Activated T-cell treated with anti-CD3 and anti-CD28 coated beads for 24 hours (primary cell): Measurements from ENCODE around the gene VIPR2.
"Not testable (repeated sequence)": the region's sequence is repeated elsewhere in the genome, so short reads cannot be mapped to it uniquely, and the experiment has no call there.

Experiments used
- DNase-seq: peaks from one replicate; pipeline ENCODE4 v3.0.0-alpha.2; 2020; ENCODE audit warnings: low read depth

Gene VIPR2

GRCh38 chr7:159144758-159145489 is at the start of gene VIPR2:
Gene VIPR2, minus strand, starts transcription at chr7:159144867. Its CDS starts 96 bp downstream, at chr7:159144771.
- no peak for DNase-seq

GRCh38 chr7:159193543-159194090 is 49.0 kb upstream of the VIPR2 start:
- no peak for DNase-seq

- DNase-seq = no peak
Measured at GRCh38 chr7:159192725-159193453, 48.2 kb upstream of the VIPR2 start.

DNA sequence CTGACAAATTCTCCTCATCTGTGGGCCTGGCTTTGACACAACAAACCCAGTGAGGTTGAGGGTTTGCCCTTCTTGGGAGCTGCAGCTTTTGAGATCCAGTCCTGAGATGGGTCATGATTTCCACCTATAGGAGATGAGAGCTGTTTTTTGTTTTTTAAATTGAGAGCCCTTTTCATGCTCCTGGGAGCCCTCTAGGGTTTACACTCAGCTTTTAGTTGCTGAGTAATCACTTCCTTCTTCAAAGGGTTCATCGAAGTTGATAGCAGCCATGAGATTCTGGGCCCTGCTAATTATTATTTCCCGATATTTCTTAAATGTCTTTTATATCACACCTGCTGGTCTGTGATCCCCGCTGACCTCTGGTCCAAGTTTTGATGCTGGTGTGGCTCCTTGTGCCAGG is 47.3 kb upstream of the VIPR2 start:
- no peak for DNase-seq

DNA sequence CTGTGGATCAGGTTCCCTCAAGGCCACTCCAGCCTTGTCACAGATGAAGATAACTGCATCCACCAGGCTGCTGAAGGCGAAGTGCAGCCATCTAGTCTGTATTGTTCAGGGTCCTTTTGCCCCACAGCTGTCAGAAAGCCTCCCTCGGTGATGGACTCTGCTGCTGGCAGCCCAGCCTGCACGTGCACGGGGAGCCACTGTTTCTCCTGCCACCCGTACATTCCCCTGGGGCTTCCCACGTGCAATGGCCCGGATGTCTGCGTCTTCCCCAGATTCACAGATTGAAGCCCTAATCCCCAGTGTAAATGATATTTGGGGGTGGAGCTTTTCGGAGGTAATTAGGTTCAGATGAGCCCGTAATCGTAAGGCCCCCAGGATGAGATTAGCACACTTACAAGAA is 46.6 kb upstream of the VIPR2 start:
- DNase-seq = no peak

DNA sequence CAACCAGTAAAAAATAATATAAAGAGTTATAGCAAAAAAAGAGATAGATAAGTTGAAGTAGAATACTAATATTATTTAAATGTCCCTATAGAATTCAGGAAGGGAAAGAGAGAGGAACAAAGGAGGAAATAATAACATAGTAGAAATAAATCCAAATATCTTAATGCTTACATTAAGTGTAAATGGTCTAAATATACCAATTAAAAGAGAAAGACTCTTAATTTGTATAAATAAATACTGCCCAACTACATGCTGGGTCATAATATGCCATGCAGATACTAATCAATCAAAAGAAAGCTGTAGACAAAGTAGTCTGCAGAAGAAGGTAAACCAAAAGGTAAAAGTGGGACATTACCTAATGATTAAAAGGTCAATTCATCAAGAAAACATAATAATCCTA is 43.3 kb upstream of the VIPR2 start:
- DNase-seq = no peak

GRCh38 chr7:159179241-159179640 is 34.6 kb upstream of the VIPR2 start:
- no peak for DNase-seq

DNA sequence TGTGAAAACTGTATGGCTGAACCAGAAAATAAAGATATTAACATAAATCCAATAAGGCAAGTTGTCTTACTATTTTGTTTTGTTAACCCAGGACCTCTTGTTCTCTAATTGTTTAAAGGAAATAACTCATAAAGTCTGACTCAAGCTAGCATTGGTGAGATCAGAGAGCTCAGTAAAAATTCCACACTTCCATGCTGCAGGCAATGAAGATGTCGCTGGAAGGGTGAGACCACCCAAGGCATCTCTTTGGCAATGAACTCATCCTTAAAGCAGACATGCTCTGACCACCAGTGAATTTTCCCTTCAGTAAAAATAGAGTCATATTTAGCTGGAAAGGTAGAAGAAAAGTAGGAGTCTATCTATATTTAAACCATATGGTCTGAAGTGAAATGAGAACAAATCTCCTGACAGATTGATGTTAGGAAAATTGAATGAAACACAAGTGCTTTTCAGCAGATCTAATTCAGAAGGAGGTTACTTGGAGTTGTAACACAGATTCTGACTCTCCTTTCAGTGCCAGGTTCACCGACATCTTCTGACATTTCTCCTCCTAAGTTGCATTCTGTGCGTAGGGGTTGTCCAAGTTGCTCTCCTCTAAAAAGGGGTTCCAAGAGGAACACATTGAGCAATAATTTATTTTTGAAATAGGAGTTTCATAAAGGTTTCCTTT is 32.8 kb upstream of the VIPR2 start:
- DNase-seq = no peak

DNA sequence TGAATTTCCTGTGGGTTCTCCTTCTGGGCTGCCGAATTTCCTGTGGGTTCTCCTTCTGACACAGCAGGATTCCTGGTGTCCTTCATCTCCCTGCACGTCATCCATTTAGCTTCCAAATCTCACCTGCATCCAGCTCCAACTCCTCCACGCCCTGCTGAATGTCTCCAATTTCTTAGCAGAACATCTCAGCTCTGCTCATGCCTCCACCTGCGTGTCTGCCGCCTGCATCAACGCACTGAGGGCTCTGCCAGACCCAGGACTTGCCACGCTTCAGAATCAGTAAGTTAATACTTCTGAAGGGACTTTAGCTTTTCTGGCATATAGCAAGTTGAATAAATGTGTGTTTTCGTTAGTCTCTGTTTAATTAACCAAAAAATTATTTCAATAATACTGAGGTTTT is 31.1 kb upstream of the VIPR2 start:
- DNase-seq = no peak

DNA sequence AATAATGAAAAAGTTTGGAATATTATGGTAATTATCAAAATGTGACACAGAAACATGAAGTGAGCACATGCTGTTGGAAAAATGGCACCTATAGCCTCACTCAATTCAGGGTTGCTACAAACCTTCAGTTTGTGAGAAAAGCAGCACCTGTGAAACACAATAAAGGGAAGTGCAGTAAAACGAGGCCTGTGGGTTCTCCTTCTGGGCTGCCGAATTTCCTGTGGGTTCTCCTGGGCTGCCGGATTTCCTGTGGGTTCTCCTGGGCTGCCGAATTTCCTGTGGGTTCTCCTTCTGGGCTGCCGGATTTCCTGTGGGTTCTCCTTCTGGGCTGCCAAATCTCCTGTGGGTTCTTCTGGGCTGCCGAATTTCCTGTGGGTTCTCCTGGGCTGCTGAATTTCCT is 30.4 kb upstream of the VIPR2 start:
- not testable (repeated sequence) for DNase-seq

DNA sequence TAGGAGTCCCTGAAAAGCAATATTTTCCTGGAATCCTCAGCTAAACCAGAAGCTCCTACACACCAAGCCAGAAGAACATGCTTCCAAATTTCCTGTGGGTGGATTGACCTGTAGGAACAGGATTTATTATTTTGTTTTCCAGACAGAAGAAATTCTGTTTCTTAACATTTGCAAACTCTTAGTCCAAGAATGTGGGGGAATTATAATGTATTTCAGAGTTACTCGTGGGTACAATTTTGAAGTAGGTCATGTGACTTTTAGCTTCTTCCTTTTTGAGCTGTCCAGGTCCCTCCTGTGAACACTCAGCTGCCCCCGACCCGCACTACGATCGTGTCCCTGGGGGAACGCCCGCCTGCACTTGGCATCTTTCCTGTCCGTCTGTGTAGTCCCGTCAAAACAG is 27.7 kb upstream of the VIPR2 start:
- no peak for DNase-seq

GRCh38 chr7:159169391-159169790 is 24.7 kb upstream of the VIPR2 start:
- DNase-seq = no peak

DNA sequence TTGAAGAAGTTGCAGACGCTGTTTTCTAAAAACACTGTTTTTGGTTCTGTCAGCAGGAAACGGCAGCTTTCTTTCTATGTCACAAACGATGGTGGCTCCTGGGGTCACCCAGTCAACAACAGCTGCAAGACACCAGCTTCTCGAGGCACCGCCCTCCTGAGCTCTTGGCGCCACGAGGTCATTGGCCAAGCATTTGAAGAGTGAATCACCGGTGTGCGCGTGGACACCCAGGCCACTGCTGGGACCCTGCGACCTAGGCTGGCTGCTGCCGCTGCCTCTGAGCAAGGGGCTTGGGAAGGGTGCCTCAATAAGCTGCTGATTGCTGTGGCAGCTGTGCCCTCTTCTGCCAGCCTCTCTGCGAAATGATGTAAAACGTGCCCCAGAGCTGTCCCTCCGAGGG is 22.5 kb upstream of the VIPR2 start:
- DNase-seq = no peak

- DNase-seq = no peak
Measured at GRCh38 chr7:159166530-159166929, 21.9 kb upstream of the VIPR2 start.

DNA sequence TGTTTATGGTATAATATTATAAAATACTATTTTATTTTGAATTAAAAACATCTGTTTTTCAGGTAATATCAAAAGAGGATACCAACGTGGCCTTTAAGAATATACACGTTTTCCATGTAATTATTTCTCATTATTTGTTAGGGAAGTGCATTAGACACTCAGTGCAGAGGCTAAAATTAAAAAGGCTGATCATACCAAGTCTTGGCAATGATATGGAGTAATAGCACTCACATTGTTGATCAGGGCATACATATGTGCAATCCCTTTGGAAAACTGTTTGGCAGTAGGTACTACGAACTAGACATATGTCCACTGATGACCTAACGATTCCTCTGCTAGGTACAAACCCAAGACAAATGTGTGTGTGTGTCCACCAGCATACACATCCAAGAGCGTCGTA is 20.7 kb upstream of the VIPR2 start:
- DNase-seq = no peak

- DNase-seq = not testable (repeated sequence)
Measured at GRCh38 chr7:159163703-159164301, 19.1 kb upstream of the VIPR2 start.

DNA sequence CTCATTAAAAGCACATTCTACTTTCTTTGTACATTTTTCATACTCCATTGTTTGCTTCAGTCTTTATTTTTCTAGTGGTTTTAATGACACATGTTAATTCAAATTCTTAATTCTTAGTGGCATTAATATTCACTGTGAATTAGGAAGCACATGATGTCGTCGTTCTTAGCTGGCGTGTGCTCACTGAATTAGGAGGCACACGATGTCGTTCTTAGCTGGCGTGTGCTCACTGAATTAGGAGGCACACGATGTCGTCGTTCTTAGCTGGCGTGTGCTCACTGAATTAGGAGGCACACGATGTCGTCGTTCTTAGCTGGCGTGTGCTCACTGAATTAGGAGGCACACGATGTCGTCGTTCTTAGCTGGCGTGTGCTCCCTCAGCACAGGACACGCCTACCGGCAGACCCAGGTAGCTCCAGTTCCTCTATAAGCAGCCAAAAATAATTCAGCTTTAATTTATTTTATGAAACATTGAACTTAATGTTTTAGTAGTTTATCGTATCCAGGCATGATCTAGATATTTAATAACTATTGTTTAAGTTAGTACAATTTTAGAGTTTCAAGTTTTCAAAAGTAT is 17.5 kb upstream of the VIPR2 start:
- not testable (repeated sequence) for DNase-seq

DNA sequence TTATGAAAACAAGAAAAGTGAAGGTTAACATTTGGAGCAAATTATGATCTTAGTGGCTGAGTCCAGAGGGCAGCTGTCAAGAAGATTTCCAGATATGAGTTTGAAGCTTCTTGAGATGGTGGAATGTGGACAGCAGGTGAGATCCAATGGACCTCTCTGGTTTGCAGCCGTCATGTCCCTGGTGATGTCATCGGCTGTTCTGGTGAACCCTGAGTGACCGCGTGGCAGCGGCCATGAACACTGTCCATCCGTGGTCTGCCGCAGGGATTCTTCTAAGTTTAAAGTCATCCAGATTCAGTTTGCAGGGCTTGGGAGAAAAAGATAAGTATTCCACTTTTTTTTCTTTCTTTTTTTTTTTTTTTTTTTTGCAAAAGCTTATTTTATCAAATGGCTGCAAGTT is 15.8 kb upstream of the VIPR2 start:
- DNase-seq = no peak

DNA sequence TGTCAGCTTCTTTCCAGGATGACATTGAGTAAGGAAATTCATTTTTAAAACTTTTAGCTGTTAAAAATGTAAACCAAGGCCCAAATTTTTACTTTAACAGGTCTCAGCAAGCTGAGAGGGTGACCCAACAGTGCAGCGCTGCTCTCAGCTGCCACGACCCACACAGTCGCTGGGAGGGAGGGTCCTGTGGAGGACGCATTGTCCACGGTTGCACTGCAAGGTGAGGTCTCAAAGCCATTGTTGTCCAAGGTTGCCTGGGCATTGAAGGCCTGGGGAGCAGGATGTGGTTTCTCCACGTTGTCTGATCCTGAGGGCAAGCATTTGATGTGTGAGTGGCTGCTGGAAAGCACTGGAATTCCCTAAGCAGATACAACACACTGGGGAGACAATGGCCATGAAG is 15.1 kb upstream of the VIPR2 start:
- no peak for DNase-seq

GRCh38 chr7:159158888-159159405 is 14.3 kb upstream of the VIPR2 start:
- DNase-seq = no peak

DNA sequence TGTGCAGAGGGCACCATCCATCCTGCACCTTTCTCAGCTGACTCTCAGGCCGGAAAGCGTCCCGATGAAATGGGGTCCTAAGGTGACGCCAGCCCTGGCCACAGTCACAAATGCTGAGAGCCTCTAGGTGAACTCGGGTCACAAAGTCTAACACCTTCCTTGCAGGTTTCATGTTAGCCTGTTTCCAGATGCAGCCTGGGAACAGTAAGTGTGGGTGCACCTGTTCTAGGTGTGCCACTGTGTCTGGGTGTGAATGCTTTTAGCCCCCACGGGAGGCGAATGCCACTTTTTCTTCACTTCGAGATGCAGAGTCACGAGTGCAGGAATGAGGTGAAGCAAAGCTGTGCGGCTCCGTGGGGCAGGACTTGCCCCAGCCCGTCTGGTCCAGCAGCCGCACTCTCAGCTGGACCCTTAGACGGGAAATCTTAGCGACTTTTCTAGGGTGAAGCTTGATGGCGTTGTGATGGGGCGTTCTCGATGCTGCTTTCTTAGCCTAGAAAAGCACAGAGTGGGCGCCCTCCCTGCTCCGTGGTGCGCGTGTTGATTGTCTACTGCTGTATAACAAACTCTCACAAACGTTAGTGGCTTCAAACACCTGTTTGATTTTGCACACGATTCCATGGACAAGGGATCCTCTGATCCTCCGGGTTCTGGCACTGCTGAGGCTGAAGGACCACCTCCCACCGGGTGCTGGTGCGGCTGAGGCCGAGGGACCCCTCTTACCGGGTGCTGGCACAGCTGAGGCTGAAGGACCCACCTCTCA is 13.6 kb upstream of the VIPR2 start:
- no peak for DNase-seq
